Measurements from ENCODE around the gene DNAJC6. TPM values are rescaled to one million over a fixed set of nuclear protein-coding genes. Genes with fewer than 3 reads are reported as not detected.

Gene DNAJC6
- total and polyA plus RNA-seq, 10 donors: 0.20 to 9.7 (median 5.7) TPM

GRCh38 chr1:65422241-65423203 is 113.2 kb downstream of the DNAJC6 start:
- H3K36me3 ChIP-seq: peaks cover 0 to 26% (median 19%) of the 10 kb centered on the region in 6 donors
- no peaks in the 10 kb centered on the region for H3K9me3 ChIP-seq
- no peak for DNase-seq
- peak overlapping the region in 6 of 8 donors; percentile 72 to 93 (median 86) for H3K4me3 ChIP-seq
- peak overlapping the region in 7 of 8 donors; percentile 93 to 98 (median 97) for H3K27ac ChIP-seq
- H3K4me1 ChIP-seq: peaks cover 14 to 51% (median 36%) of the 10 kb centered on the region in 6 donors
- H3K27me3 ChIP-seq (replicated peaks in 1 of 7): no peaks in the 10 kb centered on the region
- 85 to 89% (median 87%) methylated on average over 12 of the region's 12 CpGs for WGBS, 5 donors
- TF ChIP-seq CTCF (IDR thresholded peaks at IDR 0.05 in 8 of 11, conservative IDR thresholded peaks at IDR 0.05 in 3 of 11) (no peak), POLR2A (IDR thresholded peaks at IDR 0.05) (no peak), POLR2AphosphoS5 (IDR thresholded peaks at IDR 0.05) (no peak)
- intact Hi-C loops (cut with DNase I; ENCODE audit: low total_unique reads): loop anchor here (10.0 kb wide), 1 partner anchor 168 kb away; no protein-coding TSS in a partner anchor

DNA sequence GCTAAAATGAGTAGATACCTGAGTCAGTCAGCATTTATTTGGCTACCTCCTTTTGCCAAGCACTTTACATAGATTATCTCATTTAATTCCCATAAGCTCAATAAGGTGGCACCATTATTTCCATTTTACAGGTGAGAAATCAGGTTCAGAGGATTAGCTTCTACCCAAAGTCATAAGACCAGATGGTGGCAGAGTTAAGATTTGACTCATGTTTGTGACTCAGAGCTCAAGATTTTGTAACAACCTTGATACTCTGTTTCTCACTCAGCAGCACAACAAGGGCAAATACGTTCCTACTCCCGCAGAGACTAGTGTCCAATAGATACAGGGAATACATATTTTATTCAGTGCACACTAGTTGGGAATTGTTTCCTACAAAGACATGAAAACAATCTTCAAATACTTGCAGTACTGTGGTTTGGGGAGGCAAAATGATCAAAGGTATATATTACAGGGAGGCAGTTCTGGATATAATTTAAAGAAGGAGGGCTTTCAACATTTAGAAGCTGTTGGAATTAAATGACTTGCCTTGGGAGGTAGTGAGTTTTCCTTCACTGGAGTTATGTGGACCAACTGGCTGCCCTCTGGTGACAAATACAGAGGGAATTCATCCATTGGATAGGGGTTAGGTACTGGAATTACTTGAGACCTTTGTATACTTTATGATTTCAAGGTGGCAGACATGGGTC is 114.7 kb downstream of the DNAJC6 start:
- Histone ChIP-seq H3K4me3 (no peak overlapping the region), H3K4me1 (peaks cover 14 to 51% (median 36%) of the 10 kb centered on the region in 6 donors), H3K9me3 (no peaks in the 10 kb centered on the region), H3K36me3 (peaks cover 0 to 41% (median 26%) of the 10 kb centered on the region in 6 donors), H3K27ac (peak overlapping the region in 1 of 8 donors; percentile 24), H3K27me3 (replicated peaks in 1 of 7) (no peaks in the 10 kb centered on the region)
- intact Hi-C loops (cut with DNase I; ENCODE audit: low total_unique reads): loop anchor here (10.0 kb wide), 1 partner anchor 169 kb away; no protein-coding TSS in a partner anchor
- 63 to 81% (median 70%) methylated on average over 2 of the region's 2 CpGs for WGBS, 5 donors
- TF ChIP-seq CTCF (IDR thresholded peaks at IDR 0.05 in 8 of 11, conservative IDR thresholded peaks at IDR 0.05 in 3 of 11): no peak
- TF ChIP-seq POLR2AphosphoS5 (IDR thresholded peaks at IDR 0.05): no peak
- no peak for TF ChIP-seq POLR2A (IDR thresholded peaks at IDR 0.05)
- DNase-seq: no peak

DNA sequence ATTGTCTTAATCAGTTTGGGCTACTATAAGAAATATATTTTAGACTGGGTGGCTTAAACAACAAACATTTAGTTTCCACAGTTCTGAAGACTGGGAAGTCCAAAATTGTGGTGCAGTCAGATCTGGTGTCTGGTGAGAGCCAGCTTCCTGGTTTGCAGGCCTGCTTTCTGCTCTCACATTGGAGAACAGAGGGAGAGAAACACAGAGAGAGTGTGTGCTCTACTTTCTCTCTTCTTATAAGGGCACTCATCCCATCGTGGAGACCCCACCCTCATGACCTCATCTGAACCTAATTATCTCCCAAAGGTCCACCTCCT is 115.2 kb downstream of the DNAJC6 start:
- intact Hi-C loops (cut with DNase I; ENCODE audit: low total_unique reads): loop anchor here (10.0 kb wide), 1 partner anchor 170 kb away; no protein-coding TSS in a partner anchor
- no peak for DNase-seq
- no peak overlapping the region for H3K4me3 ChIP-seq
- H3K9me3 ChIP-seq: no peaks in the 10 kb centered on the region
- peak overlapping the region in 1 of 8 donors; percentile 24 for H3K27ac ChIP-seq
- no peaks in the 10 kb centered on the region for H3K27me3 ChIP-seq (replicated peaks in 1 of 7)
- TF ChIP-seq POLR2A (IDR thresholded peaks at IDR 0.05): no peak
- no peak for TF ChIP-seq CTCF (IDR thresholded peaks at IDR 0.05 in 8 of 11, conservative IDR thresholded peaks at IDR 0.05 in 3 of 11)
- TF ChIP-seq POLR2AphosphoS5 (IDR thresholded peaks at IDR 0.05): no peak
- H3K4me1 ChIP-seq: peaks cover 12 to 51% (median 33%) of the 10 kb centered on the region in 6 donors
- 75 to 93% (median 86%) methylated on average over 1 of the region's 1 CpG for WGBS, 5 donors
- peaks cover 0 to 46% (median 26%) of the 10 kb centered on the region in 6 donors for H3K36me3 ChIP-seq

All from spleen (tissue), 11 donors.